Measurements from ENCODE around the gene GRIP2.

Gene GRIP2

GRCh38 chr3:14538451-14539088 lies 1.6 kb downstream of the GRIP2 start:
- DNase-seq = no peak

GRCh38 chr3:14537590-14538450 lies 2.3 kb downstream of the GRIP2 start:
- peak; percentile 7 for DNase-seq

GRCh38 chr3:14536837-14537589 lies 3.1 kb downstream of the GRIP2 start:
- DNase-seq = peak; percentile 8

GRCh38 chr3:14536055-14536815 lies 3.9 kb downstream of the GRIP2 start:
- DNase-seq = no peak

GRCh38 chr3:14535616-14536015 lies 4.5 kb downstream of the GRIP2 start:
- DNase-seq = no peak

- no peak for DNase-seq
Measured at GRCh38 chr3:14534516-14535191, 5.5 kb downstream of the GRIP2 start.

- no peak for DNase-seq
Measured at GRCh38 chr3:14533457-14533958, 6.6 kb downstream of the GRIP2 start.

- no peak for DNase-seq
Measured at GRCh38 chr3:14532691-14533456, 7.3 kb downstream of the GRIP2 start.

- DNase-seq = no peak
Measured at GRCh38 chr3:14531856-14532395, 8.2 kb downstream of the GRIP2 start.

GRCh38 chr3:14528081-14528480 lies 12.1 kb downstream of the GRIP2 start:
- DNase-seq = no peak

GRCh38 chr3:14525685-14526631 lies 14.2 kb downstream of the GRIP2 start:
- peak; percentile 41 for DNase-seq

- no peak for DNase-seq
Measured at GRCh38 chr3:14524920-14525660, 15.1 kb downstream of the GRIP2 start.

- DNase-seq = no peak
Measured at GRCh38 chr3:14524311-14524711, 15.8 kb downstream of the GRIP2 start.

- DNase-seq = no peak
Measured at GRCh38 chr3:14523792-14524191, 16.4 kb downstream of the GRIP2 start.

- no peak for DNase-seq
Measured at GRCh38 chr3:14522768-14523167, 17.4 kb downstream of the GRIP2 start.

GRCh38 chr3:14522129-14522691 lies 17.9 kb downstream of the GRIP2 start:
- DNase-seq = no peak

GRCh38 chr3:14521611-14522010 lies 18.5 kb downstream of the GRIP2 start:
- DNase-seq = no peak

- no peak for DNase-seq
Measured at GRCh38 chr3:14520967-14521366, 19.2 kb downstream of the GRIP2 start.

- DNase-seq = no peak
Measured at GRCh38 chr3:14520149-14520548, 20.0 kb downstream of the GRIP2 start.
